D721Med (cell line): ENCODE results near the gene GCN1.

Source experiments
- DNase-seq: peaks from one replicate; pipeline ENCODE4 v3.0.0; 2011; ENCODE audit warnings: low spot score; ENCODE audit not compliant: insufficient read length
- FAIRE-seq: peaks from 2 replicates; lab custom pipeline; 2011; peaks lifted over from hg19 to GRCh38; lab: Jason Lieb, UNC
- TF ChIP-seq, protein P1 (sequence below): IDR thresholded peaks from 2 replicates; pipeline ENCODE4 v1.5.1; 2012; ENCODE audit warnings: mild to moderate bottlenecking, control low read depth; ENCODE audit not compliant: insufficient read depth; ENCODE audit errors: missing control alignments

Gene GCN1, protein sequence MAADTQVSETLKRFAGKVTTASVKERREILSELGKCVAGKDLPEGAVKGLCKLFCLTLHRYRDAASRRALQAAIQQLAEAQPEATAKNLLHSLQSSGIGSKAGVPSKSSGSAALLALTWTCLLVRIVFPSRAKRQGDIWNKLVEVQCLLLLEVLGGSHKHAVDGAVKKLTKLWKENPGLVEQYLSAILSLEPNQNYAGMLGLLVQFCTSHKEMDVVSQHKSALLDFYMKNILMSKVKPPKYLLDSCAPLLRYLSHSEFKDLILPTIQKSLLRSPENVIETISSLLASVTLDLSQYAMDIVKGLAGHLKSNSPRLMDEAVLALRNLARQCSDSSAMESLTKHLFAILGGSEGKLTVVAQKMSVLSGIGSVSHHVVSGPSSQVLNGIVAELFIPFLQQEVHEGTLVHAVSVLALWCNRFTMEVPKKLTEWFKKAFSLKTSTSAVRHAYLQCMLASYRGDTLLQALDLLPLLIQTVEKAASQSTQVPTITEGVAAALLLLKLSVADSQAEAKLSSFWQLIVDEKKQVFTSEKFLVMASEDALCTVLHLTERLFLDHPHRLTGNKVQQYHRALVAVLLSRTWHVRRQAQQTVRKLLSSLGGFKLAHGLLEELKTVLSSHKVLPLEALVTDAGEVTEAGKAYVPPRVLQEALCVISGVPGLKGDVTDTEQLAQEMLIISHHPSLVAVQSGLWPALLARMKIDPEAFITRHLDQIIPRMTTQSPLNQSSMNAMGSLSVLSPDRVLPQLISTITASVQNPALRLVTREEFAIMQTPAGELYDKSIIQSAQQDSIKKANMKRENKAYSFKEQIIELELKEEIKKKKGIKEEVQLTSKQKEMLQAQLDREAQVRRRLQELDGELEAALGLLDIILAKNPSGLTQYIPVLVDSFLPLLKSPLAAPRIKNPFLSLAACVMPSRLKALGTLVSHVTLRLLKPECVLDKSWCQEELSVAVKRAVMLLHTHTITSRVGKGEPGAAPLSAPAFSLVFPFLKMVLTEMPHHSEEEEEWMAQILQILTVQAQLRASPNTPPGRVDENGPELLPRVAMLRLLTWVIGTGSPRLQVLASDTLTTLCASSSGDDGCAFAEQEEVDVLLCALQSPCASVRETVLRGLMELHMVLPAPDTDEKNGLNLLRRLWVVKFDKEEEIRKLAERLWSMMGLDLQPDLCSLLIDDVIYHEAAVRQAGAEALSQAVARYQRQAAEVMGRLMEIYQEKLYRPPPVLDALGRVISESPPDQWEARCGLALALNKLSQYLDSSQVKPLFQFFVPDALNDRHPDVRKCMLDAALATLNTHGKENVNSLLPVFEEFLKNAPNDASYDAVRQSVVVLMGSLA (N-terminal part only)

DNA sequence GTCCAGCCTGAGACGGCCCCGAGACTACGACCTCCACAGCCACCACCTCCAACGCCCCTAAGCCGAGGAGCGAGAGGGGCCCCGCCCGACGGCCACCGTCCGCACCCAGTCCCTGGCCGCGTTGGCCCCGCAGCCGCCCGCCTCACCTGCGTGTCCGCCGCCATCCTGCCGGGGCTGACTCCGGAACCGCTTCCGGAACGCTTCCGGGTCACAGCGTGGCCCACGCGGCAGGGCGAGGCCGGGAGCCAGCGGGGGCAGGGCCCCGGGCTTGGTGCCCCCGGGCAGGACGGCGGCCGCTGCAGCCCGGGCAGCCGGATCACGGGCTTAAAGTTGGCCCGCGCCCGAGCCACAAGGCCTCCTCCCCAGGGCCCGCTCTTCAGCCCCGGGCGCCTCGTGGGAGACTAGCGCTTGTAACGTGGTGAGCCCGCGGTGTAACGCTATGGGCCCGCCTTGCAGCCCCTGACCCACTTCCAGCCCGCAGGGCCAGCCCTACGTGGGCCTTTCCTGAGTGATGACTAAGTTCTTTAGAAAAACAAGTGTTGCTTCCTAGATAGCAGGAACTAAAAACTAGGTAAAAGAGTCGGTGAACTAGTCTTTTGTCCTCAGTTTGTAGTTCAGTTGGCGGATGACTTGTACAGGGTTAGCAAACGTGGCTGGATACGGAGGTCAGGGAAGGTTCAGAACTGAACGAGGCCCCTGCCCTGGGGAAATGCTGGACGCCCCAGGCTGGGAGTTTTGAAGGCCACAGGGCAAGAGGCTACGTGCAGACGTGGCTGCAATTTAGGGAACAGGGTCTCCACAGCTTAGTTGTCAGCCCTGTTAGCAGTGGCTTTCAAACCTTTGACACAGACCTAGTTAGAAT, at the start of gene GCN1:
Gene GCN1, minus strand, starts transcription at position 182 of the 862 bp plus-strand sequence. Its CDS starts 18 bp downstream, at position 164.
- peak; percentile 68 for DNase-seq
- FAIRE-seq = no peak
- TF ChIP-seq, protein P1, sequence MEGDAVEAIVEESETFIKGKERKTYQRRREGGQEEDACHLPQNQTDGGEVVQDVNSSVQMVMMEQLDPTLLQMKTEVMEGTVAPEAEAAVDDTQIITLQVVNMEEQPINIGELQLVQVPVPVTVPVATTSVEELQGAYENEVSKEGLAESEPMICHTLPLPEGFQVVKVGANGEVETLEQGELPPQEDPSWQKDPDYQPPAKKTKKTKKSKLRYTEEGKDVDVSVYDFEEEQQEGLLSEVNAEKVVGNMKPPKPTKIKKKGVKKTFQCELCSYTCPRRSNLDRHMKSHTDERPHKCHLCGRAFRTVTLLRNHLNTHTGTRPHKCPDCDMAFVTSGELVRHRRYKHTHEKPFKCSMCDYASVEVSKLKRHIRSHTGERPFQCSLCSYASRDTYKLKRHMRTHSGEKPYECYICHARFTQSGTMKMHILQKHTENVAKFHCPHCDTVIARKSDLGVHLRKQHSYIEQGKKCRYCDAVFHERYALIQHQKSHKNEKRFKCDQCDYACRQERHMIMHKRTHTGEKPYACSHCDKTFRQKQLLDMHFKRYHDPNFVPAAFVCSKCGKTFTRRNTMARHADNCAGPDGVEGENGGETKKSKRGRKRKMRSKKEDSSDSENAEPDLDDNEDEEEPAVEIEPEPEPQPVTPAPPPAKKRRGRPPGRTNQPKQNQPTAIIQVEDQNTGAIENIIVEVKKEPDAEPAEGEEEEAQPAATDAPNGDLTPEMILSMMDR = no peak

DNA sequence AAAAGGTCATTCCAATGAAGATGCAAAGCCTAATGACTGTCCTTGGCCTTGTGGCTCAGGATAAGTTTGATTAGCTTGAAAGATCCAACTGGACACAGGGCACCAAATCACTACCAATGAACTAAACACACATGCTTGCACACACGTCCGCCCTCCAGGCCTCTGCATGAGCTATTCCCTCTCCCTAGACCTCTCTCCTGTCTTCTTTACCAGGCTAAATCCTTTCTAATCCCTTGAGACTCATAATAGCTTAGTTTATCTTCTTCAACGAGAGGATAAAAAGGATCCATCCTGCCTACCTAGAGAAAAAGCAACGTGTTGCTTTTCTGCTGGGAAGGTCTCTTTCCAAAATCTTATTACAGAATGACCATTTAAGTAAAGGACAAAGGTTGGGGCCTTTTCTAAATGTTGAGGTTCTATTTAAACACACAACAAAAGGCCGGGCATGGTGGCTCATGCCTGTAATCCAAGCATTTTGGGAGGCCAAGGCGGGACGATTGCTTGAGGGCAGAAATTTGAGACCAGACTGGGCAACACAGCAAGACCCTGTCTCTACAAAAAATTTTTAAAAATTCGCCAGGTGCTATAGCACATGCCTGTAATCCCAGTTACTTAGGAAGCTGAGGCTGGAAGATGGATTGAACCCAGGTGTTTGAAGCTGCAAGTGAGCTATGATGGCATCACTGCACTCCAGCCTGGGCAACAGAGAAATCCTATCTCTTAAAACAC, 48.6 kb upstream of the GCN1 start:
- FAIRE-seq (no peak), DNase-seq (peak; percentile 66)
- TF ChIP-seq, protein P1 = no peak

DNA sequence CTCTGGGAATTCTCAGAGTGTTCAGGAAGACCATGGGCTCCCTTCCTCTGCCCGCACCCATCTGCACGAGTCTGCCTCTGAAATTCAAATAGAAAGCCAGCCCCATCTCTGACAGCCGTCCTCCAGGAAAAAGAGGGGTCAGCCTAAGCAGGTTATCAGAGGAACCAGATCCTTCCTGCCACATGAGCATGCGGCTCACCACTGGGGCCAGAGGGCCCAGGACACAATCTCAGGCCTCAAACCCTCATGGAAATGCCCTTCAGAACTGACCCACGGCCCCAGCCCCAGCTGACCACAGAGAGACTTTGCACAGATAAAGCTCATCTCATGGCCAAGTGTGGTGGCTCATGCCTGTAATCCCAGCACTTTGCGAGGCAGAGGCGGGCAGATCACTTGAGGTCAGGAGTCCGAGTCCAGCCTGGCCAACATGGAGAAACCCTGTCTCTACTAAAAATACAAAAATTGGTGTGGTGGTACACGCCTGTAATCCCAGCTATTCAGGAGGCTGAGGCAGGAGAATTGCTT, 47.8 kb upstream of the GCN1 start:
- TF ChIP-seq, protein P1 = no peak
- no peak for FAIRE-seq
- no peak for DNase-seq

DNA sequence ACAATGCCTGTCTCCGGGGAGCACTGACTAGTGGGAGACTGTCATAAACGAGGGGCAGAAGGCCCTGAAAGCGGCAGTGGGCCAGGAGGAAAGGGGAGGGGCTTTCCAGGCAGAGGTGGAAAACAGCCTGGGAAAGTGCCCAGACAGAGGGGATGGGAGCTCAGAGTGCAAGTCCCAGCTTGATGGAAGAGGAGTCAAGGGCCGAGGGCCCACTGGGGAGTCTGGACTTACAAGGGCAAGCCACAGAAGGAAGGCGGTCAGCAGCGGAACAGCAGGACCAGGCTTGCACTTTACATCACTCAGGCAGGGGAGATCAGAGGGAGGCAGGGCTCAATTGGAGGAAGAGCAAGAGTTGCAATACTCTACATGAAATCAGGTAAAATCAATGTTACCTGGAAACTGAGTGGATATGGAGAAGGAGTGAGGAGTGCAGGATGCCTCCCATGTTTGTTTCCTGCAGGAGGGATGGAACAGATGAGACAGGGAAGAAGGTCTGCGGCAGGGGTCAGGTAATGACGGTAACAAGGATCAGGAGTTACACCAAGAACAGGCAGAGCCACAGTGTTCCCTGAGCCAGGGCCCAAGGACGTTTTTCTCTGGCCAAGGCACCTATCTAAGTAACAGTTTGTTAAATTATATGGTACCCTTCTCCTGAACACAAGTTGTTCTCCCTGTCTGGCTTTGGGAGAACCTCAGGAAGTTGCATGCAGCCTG, 47.2 kb upstream of the GCN1 start:
- TF ChIP-seq, protein P1 = no peak
- DNase-seq = no peak
- FAIRE-seq = no peak

DNA sequence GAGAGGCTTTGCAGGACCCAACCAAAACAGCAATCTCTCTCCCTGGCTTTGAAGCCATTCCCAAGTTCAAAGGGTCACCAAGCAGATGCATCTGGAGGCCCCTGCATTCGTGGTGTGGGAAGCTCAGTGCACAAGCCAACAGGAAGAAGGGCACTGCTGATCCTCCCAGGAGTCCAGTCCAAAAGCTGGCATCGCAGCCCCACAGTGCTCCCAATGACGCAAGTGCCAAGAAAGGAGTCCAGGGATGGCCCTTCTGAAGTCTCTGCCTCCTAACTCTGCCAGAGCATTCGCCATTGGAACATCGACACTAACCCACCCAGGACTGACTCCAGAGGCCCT, 45.9 kb upstream of the GCN1 start:
- FAIRE-seq (no peak), DNase-seq (no peak)

More for the DNA sequence above, 45.9 kb upstream of the GCN1 start:
- TF ChIP-seq, protein P1 = no peak
